GM12874 (cell line): ENCODE data around the gene TMOD3.

Experiments used
- TF ChIP-seq, protein P1 (sequence below): IDR thresholded peaks from 2 replicates; pipeline ENCODE4 v1.5.1; 2011; ENCODE audit warnings: low read depth, mild to moderate bottlenecking, control low read depth, low read length, moderate library complexity; ENCODE audit not compliant: insufficient read depth

TMOD3 gene

DNA sequence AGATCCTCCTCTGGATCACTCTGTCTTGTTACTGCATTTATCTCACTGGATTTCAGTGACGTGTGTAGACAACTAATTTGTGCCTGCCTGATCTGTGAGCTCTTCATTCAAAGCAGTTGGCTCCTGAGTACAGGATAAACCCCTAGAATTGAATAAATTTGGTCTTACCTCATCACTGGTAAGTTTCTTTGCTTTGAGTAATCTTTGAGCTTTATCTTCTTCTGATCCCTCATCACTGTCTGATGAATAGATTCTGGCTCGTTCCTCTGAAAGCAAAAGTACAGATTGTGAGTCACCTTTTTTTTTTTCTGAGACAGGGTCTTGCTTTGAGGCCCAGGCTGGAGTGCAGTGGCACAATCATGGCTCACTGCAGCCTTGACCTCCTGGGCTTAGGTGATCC lies 117.7 kb downstream of the TMOD3 start:
- TF ChIP-seq, protein P1, sequence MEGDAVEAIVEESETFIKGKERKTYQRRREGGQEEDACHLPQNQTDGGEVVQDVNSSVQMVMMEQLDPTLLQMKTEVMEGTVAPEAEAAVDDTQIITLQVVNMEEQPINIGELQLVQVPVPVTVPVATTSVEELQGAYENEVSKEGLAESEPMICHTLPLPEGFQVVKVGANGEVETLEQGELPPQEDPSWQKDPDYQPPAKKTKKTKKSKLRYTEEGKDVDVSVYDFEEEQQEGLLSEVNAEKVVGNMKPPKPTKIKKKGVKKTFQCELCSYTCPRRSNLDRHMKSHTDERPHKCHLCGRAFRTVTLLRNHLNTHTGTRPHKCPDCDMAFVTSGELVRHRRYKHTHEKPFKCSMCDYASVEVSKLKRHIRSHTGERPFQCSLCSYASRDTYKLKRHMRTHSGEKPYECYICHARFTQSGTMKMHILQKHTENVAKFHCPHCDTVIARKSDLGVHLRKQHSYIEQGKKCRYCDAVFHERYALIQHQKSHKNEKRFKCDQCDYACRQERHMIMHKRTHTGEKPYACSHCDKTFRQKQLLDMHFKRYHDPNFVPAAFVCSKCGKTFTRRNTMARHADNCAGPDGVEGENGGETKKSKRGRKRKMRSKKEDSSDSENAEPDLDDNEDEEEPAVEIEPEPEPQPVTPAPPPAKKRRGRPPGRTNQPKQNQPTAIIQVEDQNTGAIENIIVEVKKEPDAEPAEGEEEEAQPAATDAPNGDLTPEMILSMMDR = no peak

DNA sequence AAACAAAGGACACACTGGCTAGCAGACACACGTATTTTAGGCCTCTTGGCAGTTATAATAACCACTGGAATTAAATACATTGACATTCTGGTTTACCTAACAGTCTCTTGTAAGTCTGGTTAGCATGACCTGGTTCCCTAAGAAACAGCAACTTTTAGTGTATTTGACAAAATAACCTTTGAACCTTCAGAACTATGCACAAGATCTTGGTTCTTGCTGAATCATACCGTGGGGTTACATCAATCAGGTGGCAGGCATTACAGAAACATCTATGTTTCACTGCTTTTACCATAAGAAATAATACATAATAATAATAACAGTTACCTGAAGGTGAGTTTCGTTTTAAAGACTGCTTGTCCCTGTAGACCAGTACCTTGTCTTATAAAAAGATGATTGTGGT lies 123.4 kb downstream of the TMOD3 start:
- TF ChIP-seq, protein P1 = no peak

DNA sequence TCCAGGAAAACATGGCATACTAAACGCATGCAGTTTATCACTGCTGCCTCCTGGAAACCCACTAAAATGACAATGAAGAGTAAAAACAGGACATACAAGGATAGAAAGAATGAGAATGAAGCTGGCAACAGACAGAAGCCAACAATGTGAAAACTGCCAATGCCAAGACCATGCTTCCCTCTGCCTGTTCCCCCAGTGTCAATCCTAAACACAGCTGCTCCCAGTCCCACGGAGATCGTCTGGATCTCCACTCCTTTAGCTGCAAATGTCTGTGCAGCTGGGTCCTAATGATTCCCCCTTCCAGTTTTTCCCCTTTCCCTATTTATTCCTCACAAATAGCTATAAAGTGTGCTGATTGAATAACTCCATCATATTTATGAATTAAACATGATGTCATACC lies 126.1 kb downstream of the TMOD3 start:
- TF ChIP-seq, protein P1 = no peak
